Astrocyte of the cerebellum (primary cell): Measurements from ENCODE around the gene CRY2.

Source experiments
- DNase-seq: peaks from one replicate; pipeline ENCODE4 v3.0.0-alpha.2; 2011; ENCODE audit warnings: low read depth
- H3K4me3 ChIP-seq: 2 replicates; pipeline ENCODE4 v1.5.1; 2011; ENCODE audit warnings: mild to moderate bottlenecking, low read depth, low read length, moderate library complexity
- CTCF ChIP-seq: IDR thresholded peaks from 2 replicates; pipeline ENCODE4 v1.5.1; 2012; ENCODE audit warnings: low read length, low read depth, moderate library complexity, mild to moderate bottlenecking; ENCODE audit errors: missing control alignments
- in situ Hi-C: cut with HindIII; loops from 2 replicates; pipeline ENCODE4 v1.10.0; 2017; ENCODE audit warnings: low sequenced_read_pairs

Gene CRY2

DNA sequence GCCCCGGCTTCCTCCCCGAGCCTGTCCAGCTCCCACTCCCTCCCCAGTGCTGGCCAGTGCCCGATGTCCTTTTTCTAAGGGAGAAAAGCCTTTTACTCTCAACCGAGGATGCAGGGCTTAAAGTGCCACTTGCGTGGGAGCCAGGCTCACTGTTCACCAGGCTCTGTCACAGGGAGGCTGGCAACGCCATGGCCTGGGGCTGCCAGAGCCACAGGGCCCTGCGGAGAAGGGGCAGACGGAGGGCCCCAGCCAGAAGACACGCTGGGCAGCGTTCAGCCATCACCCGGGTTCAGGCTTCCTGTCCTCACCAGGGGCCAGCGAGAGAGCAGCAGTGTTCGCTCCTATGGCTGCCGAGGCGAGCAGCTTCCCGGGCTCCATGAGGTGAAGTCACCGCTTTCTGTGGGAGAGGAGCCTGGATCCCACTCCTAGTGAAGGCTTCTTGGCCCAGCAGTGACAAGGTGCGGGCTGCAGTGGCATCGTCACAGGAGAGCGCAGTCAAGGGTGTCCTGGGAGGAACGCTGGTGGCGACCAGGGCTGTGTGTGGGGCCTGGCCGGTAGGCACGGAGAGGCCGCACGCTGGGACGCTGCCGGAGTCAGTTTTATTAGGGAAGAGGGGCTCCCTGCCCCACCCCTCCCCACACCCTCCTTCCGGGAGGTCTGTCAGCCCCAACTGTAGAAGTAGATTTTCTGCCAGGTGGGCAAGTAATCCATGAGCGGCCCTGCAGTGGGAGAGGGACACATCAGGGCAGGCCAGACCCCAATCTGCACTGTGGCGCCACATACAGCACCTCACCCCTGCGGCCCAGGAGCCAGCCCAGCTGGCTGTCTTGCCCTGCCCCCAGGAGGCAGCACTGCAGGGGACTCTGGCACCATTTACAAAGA, 62.6 kb downstream of the CRY2 start:
- no peak for TF ChIP-seq CTCF
- DNase-seq, result no peak
- no peak overlapping the region for H3K4me3 ChIP-seq
- in situ Hi-C loops, result no loop called here

DNA sequence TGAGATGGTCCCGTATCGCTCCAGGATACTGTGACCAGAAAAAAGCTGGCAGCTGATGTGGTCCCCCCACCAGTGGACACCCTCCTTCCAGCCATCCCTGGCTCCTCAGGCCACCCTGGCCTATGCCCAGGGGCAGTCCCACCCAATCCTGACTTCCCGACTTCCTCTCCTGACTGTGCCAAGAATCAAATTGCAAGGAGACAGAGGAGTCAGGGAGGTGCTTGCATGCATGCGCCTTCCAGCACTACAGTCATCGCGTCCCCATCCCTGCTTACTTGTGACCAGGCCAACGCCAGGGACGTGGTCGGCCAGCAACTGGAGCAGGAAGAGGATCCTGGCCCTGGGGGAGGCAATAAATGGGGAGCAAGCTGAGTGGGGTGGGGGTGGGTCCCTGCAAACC, 63.3 kb downstream of the CRY2 start:
- no peak overlapping the region for H3K4me3 ChIP-seq
- no peak for TF ChIP-seq CTCF
- in situ Hi-C loops, result no loop called here
- DNase-seq, result no peak

DNA sequence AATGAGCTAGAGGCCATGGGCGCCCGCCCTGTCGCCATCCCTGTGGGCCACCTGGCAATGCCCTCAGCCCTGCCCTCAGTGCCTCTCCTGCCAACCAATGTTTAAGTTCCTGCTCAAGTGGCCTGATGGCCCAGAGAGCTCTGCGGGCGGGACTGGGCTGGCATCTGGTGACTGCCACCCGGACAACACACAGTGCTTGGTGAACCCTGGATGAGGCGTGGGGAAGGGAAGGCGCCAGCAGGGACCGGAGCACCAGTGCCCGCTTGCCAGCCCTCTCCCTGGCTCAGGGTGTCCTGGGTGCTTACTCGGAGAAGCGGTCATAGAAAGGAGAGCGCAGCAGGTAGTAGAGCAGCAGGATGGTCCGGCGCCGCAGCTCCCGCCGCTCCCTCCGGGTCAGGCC, 66.2 kb downstream of the CRY2 start:
- in situ Hi-C loops, result no loop called here
- TF ChIP-seq CTCF, result no peak
- DNase-seq, result no peak
- no peak overlapping the region for H3K4me3 ChIP-seq

- no peak for DNase-seq
- in situ Hi-C loops, result no loop called here
- H3K4me3 ChIP-seq, result no peak overlapping the region
- no peak for TF ChIP-seq CTCF
Measured at GRCh38 chr11:45913942-45914635, 66.8 kb downstream of the CRY2 start.

- H3K4me3 ChIP-seq, result no peak overlapping the region
- in situ Hi-C loops, result no loop called here
- no peak for DNase-seq
- TF ChIP-seq CTCF, result no peak
Measured at GRCh38 chr11:45915446-45915845, 68.2 kb downstream of the CRY2 start.

GRCh38 chr11:45917286-45917622, 70.0 kb downstream of the CRY2 start:
- in situ Hi-C loops, result no loop called here
- DNase-seq, result no peak
- no peak for TF ChIP-seq CTCF
- peak overlapping the region; percentile 94 for H3K4me3 ChIP-seq
